ENCODE results near the gene APEX1. TPM values are rescaled to one million over a fixed set of nuclear protein-coding genes. Genes with fewer than 3 reads are reported as not detected.

APEX1 gene
- total and polyA plus RNA-seq, 2 of the 8 experiments (the other 6 are each of a cell fraction or from before 2014, with no cell fraction given) = 384 to 700 TPM

DNA sequence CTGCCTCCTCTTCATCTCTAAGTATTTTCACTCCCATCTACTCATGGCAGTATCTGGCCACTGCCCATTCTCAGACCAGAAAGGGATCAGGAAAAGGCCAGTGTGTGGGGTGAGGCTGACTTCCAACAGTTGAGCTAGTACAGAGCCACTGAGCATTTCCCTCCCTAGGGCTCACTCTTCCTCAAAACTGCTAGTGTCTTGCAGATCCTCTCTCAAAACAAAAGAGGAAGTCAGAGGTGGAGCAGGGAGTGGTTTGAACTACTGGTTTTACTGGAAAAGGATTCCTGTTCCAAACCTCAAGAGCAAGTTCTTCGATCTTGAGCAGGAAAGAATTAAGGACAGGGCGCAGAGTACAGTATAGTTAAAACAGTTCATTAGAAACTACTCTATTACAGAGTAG, 38.6 kb downstream of the APEX1 start:
- Histone ChIP-seq H3K4ac (replicated peaks; ENCODE audit: insufficient read length, low read depth, low read length) (no peak overlapping the region), H3K4me1 (replicated peaks in 1 of 4; ENCODE audit: control insufficient read depth in 3 of 4, insufficient read depth in 4 of 4, low read length in 3 of 4) (peaks cover 0 to 5% (median 2%) of the 10 kb centered on the region in 4 experiments; a peak in 2 of 7 replicates), H3K9me3 (ENCODE audit: insufficient read depth in 2 of 2, low read depth in 1 of 2, low read length in 1 of 2) (peaks cover 0 to 5% of the 10 kb centered on the region in 2 experiments; a peak in 2 of 4 replicates), H3K36me3 (ENCODE audit: control insufficient read depth in 2 of 4, insufficient read depth in 4 of 4, low read length in 3 of 4) (no peaks in the 10 kb centered on the region), H3K23ac (ENCODE audit: insufficient read length) (no peak overlapping the region), H3K27ac (ENCODE audit: low read depth, low read length) (no peak overlapping the region), H2BK120ac (replicated peaks; ENCODE audit: low read depth, low read length) (no peak overlapping the region), H3K79me2 (ENCODE audit: control insufficient read depth in 1 of 2, insufficient read depth in 2 of 2, low read length in 2 of 2) (no peaks in the 10 kb centered on the region), H3K9ac (replicated peaks in 1 of 4; ENCODE audit: extremely low read depth in 1 of 4, low read depth in 3 of 4, low read length in 3 of 4) (no peak overlapping the region), H2AFZ (ENCODE audit: low read length) (peak overlapping the region; percentile 70; the same call in 1 of the 2 replicates), H3K18ac (ENCODE audit: extremely low read depth, low read length) (no peak overlapping the region), H2BK5ac (ENCODE audit: low read depth, low read length) (no peak overlapping the region), H4K5ac (ENCODE audit: insufficient read length, low read depth, low read length) (no peak overlapping the region), H3K79me1 (ENCODE audit: low read depth, low read length) (no peaks in the 10 kb centered on the region), H2BK15ac (ENCODE audit: low read length) (no peak overlapping the region), H4K91ac (replicated peaks; ENCODE audit: insufficient read length, low read length) (no peak overlapping the region), H3K4me2 (ENCODE audit: insufficient read depth in 1 of 2, low read depth in 2 of 2, low read length in 2 of 2) (no peak overlapping the region), H4K8ac (ENCODE audit: extremely low read depth, insufficient read depth, low read length) (no peak overlapping the region), H2AK5ac (ENCODE audit: low read depth, low read length) (no peak overlapping the region), H3K4me3 (ENCODE audit: extremely low read depth in 1 of 4, insufficient read depth in 2 of 4, low read depth in 3 of 4, low read length in 4 of 4) (no peak overlapping the region), H3K14ac (ENCODE audit: insufficient read length) (no peak overlapping the region), H2BK12ac (ENCODE audit: low read depth, low read length) (no peak overlapping the region), H2BK20ac (ENCODE audit: low read length) (no peak overlapping the region), H3K56ac (replicated peaks; ENCODE audit: insufficient read length, low read depth, low read length) (no peak overlapping the region), H3K27me3 (replicated peaks in 1 of 4; ENCODE audit: control insufficient read depth in 3 of 4, extremely low read depth in 1 of 4, insufficient read depth in 3 of 4, low read length in 3 of 4) (no peaks in the 10 kb centered on the region), H4K20me1 (replicated peaks in 1 of 2; ENCODE audit: control insufficient read depth in 1 of 2, insufficient read depth in 2 of 2, low read length in 2 of 2) (no peaks in the 10 kb centered on the region), H3K23me2 (ENCODE audit: low read depth, low read length) (peaks cover 2% of the 10 kb centered on the region; the same call in 1 of the 2 replicates)
- 95% methylated on average over 2 of the region's 2 CpGs; no CpG with 5 or more reads in 1 of the 2 experiments for WGBS, 2 experiments (ENCODE audit: extremely low coverage in 1 of 2, insufficient coverage in 1 of 2, insufficient read length in 1 of 2, insufficient replicate concordance in 2 of 2, low coverage in 1 of 2, low lambda C conversion rate in 2 of 2, missing lambda C conversion rate in 1 of 2)
- ChIA-PET POLR2A (ENCODE audit: partially characterized antibody) (interaction anchor here (1.2 to 1.5 kb wide), 3 partner anchors 24 to 38 kb away, joined by 4 to 10 read pairs (median 4); partner anchors contain the start of genes APEX1, OSGEP and PNP), CTCF (ENCODE audit: partially characterized antibody) (interaction anchor here (0.6 to 1.9 kb wide), 6 partner anchors 10 to 120 kb away, joined by 3 to 7 read pairs (median 4); no protein-coding TSS in a partner anchor)
- DNase-seq (ENCODE audit: low read depth in 1 of 2, low spot score in 2 of 2) (no peak), FAIRE-seq (no peak)
- TF ChIP-seq EP300 (IDR thresholded peaks at IDR 0.05; ENCODE audit: borderline replicate concordance in 1 of 2, low read depth in 2 of 2, low read length in 2 of 2) (no peak), RBBP5 (IDR thresholded peaks at IDR 0.05; ENCODE audit: borderline replicate concordance, low read depth, low read length) (no peak), NRF1 (IDR thresholded peaks at IDR 0.05; ENCODE audit: low read depth, low read length) (no peak), EZH2 (IDR thresholded peaks at IDR 0.05; ENCODE audit: low read depth, low read length, severe bottlenecking) (no peak)
